Hematopoietic multipotent progenitor cell treated with erythropoietin and hydrocortisone succinate and interleukin-3 and kit ligand, for 6 days (in vitro differentiated cells): Measurements from ENCODE around the gene TOP2A.

Source experiments
- DNase-seq: peaks from one replicate; pipeline ENCODE4 v3.0.0-alpha.2; 2015

The TOP2A gene

GRCh38 chr17:40451420-40451819 is 33.7 kb upstream of the TOP2A start:
- DNase-seq: no peak

DNA sequence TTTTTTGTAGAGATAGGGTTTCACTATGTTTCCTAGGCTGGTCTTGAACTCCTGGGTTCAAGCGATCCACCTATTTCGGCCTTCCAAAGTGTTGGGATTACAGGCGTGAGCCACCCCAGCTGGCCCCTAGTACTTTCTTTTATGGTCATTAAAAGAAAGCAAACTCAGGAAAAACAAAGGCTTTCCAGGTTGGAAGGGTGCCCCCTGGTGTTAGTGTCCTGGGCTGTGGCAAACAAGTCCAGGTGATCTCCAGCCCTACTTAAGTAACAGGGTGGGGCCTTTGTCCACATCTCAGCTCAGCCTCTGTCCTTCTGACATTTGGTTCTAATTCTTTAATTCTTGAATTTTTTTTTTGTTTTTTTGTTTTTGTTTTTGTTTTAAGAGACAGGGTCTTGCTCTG is 32.5 kb upstream of the TOP2A start:
- DNase-seq: peak; percentile 72

DNA sequence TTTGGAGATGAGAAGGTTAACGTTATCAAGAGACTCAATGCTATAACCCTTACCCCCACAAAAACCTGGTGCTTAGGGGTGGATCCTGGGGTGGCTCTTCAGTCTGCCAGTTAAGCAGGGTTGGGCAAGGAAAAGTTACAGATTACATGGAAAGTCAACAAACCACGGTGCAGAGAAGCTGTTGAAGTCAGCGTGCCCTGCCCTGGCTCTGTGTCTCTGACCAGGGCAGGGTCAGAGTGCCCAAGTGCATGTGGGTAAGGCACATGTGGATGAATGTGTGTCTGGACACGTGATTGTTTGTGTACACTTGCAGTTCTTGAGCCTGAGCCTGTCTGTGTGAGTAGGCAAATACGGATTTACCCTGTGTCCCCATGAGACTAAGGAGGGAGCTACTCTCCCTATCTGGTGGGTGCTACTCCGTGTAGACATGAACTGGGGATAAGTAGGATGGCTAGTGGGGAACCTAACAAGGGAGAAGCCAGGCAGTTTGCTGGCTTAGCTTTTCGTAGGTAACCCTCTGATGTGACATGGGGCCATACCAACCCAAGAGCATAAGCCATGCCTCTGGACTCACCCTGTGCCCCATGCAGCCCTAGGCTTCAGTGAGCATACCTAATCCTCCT is 31.1 kb upstream of the TOP2A start:
- DNase-seq: peak; percentile 48

DNA sequence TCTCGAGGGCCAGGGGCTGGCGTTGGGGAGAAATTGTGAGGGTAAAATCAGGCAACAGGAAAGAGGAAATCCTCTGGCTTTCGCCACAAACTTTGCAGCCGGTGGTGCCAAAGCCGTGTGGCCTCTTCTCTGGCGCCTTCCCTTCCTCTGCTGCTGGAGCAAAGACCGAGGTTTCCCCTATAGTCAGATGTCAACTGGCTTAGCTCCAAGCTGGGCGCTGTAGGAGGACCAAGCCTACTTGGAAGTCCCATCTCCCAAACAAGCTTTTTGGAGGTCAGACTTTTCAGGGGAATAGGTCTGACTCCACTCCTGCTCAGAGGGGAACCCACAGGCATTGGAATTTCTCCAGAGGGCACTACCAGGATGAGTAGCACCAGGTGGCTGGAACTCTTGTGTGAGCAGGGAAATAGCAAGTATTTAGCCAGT is 30.5 kb upstream of the TOP2A start:
- peak; percentile 60 for DNase-seq

GRCh38 chr17:40447806-40448205 is 30.1 kb upstream of the TOP2A start:
- DNase-seq: peak; percentile 81

- no peak for DNase-seq
Measured at GRCh38 chr17:40447148-40447644, 29.5 kb upstream of the TOP2A start.

DNA sequence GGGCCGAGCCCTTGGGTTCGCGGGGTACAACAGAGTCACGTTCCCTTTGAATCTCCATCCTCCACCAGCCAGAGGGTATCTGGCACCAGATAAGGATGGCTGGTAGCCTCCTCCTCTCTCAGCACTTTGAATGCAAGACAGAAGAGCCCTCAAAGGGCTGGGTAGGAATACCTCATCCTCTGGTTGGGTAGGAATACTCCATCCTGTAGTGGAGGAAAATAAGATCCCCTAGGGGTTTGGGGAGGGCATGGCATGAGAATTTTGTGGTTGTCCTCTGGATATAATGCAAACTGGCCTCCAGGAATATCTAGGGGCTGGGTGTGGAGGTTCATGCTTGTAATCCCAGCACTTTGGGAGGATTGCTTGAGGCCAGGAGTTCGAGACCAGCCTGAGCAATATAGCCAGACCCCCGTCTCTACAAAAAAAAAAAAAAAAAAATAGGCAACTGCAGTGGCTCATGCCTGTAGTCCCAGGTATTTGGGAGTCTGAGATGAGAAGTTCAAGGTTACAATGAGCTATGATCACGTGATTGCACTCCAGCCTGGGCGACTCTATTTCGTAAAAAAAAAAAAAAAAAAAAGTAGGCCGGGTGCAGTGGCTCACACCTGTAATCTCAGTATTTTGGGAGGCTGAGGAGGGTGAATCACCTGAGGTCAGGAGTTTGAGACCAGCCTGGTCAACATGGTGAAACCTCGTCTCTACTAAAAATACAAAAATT is 28.2 kb upstream of the TOP2A start:
- peak; percentile 63 for DNase-seq

- DNase-seq: no peak
Measured at GRCh38 chr17:40443988-40444899, 26.5 kb upstream of the TOP2A start.

GRCh38 chr17:40443196-40443987 is 25.7 kb upstream of the TOP2A start, which contains the start of gene IGFBP4:
Gene IGFBP4 (plus strand): TSS chr17:40443450. CDS start chr17:40443736, 286 bp downstream.
- peak; percentile 83 for DNase-seq

- no peak for DNase-seq
Measured at GRCh38 chr17:40442392-40443195, 24.9 kb upstream of the TOP2A start.

- no peak for DNase-seq
Measured at GRCh38 chr17:40440166-40440565, 22.5 kb upstream of the TOP2A start.

DNA sequence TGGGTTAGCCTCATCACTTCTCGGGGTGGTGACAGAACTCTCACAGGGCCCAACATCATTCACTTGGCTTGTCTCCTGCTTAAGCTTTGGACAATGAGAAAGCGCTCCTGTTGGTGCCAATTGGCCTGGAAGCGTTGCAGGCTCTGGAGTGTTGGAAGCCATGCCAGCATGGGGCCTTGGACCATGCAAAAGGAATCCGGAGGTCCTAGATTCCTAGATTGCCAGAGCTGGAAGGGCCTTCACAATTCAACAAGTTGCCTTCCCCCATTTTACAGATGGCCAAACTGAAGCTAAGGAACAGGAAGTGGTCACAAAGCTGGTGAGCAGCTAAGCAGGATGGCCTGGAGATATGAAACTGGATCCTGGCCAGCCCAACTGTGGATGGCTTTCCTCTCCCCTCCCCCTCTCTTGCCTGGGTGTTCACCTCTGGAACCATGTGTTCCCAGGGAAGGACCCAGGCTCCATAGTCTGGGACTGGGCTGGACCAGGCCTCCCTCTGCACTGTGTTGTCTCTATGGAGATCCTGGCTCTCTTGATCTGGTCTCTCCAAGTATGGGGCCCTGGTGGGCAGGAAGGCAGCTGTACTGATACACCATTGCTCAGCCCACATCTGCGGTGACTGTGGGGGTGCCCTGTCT is 19.5 kb upstream of the TOP2A start:
- DNase-seq: peak; percentile 86

DNA sequence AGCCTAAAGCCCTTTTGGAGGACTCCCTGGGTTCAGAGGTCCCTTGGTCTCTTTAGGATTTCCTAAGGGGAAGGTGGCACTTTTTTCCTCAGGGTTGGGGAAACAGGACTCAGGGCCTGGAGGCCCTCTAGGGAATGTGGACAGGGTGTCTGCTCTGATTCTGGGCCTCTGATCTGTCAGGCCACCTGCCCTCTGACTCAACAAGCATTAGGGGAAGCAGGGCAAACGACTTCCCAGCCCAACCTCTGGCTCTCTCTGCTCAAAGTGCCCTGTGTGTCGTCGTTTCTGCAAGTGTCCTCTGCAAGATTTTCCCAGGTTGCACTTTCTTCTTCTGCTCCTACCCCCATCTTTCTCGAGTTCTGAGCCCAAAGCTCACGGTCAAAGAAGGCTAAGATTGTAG is 18.9 kb upstream of the TOP2A start:
- peak; percentile 39 for DNase-seq

GRCh38 chr17:40433551-40434415 is 16.1 kb upstream of the TOP2A start:
- DNase-seq: peak; percentile 77

DNA sequence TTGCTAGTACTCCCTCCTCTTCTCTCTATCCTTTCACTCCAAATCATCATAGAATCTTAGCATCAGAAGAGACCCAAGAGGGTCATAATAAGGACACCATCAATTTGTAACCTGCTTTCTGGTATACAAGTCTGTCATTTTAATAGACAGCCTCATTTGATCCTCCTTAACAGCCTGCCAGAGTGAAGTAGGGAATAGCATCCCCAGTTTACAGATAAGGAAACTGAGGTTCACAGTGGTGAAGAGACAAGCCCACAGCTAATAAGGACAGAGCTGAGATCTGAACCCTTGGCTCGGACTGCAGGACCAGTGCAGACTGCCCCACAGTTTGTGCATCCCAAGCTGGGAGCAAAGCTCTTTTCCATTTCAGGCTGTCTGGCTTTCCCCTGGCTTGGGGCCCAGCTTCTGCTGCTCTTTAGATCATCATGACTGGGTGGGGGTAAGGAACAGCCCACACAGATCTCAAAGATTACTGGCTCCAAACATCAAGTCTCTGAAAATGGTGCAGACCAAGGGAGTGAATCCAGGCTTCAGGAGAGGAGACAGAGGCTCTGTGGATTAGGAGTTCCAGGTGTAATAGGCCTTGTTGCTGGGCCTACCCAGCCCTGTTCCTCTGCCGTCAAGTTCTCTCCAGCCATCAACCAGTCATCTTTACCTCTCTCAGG is 15.3 kb upstream of the TOP2A start:
- peak; percentile 35 for DNase-seq

DNA sequence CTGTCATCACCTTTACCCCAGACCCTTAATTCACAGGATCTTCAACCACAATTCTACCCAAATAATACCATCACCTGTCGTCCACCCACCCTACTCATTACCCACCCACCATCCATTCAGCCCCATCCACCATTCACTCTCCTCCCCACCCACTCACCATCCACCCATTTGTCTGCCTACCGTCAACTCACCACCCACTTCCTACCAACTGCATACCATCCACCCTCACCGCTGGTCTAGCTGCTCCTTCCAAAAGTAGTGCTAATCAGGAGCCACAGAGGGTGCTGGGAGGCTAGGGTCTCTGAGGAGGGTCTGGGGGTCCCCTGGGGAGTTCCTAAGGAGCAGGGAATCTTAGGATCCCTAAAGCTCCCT is 13.5 kb upstream of the TOP2A start:
- DNase-seq: no peak

DNA sequence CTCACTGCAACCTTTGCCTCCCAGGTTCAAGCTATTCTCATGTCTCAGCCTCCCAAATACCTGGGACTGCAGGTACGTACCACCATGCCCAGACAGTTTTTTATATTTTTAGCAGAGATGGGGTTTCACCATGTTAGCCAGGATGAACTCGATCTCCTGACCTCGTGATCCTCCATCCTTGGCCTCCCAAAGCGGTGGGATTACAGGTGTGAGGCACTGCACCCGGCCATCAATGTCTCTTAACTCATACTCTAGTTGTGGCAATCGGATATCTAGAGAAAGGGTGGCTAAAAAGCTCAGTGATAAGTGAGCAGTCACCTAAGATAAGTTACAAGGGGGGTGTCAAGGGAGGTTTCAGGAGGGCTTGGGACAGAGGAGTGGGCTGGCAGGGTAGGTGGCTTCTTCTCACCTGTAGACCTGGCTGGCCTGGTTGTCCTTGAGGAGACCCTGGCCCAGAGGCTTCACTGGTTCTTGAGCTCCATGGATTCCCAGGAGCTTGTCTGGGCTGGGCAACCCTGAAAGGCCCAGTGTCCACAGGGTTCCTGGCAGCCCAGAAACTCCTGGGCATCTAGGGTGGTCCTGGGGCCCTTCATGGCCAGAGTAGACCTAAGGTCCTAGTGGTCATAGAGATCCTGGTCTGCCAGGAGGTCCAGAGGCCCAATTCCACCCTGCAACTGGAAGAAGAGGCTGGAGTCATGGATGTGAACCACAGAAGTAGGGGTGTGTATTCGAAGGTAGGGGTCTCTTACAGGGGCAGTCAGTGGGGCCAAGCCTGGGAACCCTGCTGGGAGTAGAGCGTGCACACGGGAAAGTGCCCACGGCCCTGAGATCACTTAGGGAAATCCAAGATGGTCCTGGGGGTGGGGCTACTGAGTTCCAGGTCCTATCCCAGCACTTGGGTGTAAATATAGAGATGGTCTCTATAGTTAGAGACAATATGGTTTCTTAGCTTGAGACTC is 12.9 kb upstream of the TOP2A start:
- no peak for DNase-seq

DNA sequence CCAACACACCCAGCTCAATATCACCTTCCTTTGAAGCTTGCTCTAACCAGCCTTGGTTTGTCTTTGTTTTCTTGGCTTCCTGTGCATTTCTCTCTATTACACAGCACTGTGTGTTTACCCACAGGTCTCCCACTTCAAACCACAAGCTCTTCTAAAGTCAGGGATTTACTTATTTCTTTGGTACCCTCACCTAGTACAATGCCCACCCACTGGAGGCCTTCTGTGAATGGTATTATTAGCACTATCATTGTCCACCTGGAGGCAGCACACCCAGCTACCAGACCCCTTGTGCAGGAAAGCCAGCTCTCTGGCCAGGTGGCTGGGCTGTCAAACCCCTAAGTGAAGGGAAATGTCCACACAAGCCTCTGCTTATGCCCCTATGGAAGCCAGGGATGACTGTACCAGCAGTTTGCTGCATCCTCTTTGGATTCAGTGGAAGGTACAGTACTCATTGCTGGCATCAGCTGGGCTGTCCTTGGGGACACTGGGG is 9.4 kb upstream of the TOP2A start:
- DNase-seq: no peak
